Measurements from ENCODE around the gene RFK.
A peak's percentile ranks its signal among the peaks of the same experiment; 100 is the strongest.

Gene RFK

GRCh38 chr9:76405868-76406267 is 11.6 kb upstream of the RFK start:
- no peak for DNase-seq

DNA sequence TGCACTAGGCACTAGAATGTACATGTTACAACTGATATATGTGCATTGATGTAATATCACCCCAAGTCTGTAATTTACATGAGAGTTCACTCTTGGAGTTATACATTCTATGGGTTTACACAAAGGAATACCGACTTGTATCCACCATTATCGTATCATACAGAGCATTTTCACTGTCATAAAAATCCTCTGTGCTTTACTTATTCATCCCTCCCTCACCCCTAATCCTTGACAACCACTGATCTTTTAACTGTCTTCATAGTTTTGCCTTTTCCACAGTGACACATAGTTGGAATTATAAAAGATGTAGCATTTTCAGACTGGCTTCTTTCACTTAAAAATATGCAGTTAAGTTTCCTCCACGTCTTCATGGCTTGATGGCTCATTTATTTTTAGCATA is 11.1 kb upstream of the RFK start:
- no peak for DNase-seq

GRCh38 chr9:76404401-76404800 is 10.2 kb upstream of the RFK start:
- no peak for DNase-seq

DNA sequence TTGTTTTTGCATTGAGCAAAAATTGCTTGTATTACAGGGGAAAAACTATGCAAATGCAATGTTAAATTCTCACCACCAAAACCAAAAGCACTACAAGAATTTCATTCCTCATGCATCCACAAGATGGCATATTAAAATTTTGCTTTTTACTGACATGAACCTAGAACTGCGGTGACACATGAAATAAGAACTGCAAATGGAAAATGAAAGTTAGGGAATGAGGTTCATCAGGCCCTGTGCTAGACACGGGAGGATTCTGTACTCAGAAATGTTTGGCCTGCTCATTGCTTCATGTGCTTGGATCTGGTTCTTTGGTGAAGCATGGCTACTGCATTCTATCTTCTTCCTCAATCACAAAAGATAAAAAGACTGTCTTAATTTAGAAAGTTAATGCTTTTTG is 9.1 kb upstream of the RFK start:
- peak; percentile 83 for DNase-seq

DNA sequence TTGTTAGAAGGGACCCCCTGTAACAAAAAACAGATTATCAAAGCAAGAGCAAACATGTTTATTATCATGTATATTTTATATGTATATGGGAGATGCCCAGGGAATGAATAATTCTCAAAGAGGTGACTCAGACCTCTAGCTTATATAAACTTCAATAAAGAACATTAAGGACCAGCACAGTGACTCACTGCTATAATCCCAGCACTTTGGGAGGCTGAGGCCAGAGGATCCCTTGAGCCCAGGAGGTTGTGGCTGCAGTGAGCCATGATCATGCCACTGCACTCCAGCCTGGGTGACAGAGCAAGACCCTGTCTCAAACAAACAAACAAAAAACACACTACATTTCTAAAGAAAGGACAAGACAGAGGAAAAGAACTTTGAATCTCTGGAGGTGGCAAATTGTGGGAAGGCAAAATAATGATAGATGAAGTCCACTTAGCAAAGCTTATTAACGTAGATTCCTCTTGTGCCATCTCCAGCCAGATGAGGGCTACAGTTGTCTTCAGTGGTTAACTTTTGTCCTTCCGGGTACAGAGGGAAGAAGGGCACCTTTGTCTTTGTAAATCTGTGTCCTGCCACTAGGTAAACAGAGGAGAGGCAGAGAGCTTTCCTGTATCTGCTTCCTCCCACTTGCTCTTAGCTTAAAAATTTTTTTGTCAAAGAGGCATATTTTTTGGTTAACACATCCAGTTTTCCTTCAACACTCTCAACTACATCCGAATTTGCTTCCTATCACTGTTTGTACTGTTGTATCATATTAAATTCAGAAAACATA is 7.5 kb upstream of the RFK start:
- peak; percentile 57 for DNase-seq

DNA sequence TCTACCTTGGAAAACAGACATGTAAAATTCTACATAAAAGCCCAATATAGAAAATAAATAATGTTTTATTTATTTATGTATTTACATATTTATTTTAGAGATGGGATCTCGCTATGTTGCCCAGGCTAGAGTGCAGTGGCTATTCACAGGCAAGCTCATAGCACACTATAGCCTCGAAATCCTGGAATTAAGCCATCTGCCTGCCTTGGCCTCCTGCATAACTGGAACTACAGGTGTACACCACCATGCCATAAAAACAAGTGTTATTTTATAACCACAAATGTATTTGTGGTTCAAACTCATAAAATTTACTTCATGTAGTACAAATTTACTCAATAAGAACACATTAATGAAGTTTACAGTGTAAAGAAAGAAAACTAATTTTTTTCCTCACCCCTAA is 7.0 kb upstream of the RFK start:
- no peak for DNase-seq

GRCh38 chr9:76400534-76401096 is 6.4 kb upstream of the RFK start:
- no peak for DNase-seq

DNA sequence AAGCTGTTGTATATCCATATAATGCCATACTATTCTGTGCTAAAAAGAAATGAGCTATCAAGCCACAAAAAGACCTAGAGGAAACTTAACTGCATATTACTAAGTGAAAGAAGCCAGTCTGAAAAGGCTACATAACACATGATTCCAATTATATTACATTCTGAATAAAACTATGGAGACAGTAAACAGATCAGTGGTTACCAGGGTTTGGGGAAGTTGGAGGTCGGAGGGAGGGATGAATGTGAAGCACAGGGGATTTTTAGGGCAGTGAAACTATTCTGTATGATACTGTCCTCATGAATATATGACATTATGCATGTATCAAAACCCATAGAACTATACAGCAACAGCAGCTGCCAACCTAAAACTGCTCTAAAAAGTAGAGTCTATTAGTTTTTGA is 5.6 kb upstream of the RFK start:
- DNase-seq, result no peak

DNA sequence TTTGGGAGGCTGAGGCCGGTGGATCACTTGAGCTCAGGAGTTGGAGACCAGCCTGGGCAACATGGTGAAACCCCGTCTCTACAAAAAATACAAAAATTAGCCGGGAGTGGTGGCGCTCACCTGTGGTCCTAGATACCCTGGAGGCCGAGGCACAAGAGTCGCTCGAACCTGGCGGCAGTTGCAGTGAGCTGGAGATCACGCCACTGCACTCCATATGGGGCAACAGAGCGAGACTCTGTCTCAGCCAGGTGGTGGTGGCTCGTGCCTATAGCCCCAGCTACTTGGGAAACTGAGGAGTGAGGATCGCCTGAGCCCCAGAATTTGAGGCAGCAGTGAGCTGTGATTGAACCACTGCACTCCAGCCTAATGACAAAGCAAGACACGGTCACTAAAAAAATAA is 2.4 kb upstream of the RFK start:
- DNase-seq, result no peak

- no peak for DNase-seq
These were observed 1.9 kb upstream of the RFK start for GRCh38 chr9:76396144-76396543.

DNA sequence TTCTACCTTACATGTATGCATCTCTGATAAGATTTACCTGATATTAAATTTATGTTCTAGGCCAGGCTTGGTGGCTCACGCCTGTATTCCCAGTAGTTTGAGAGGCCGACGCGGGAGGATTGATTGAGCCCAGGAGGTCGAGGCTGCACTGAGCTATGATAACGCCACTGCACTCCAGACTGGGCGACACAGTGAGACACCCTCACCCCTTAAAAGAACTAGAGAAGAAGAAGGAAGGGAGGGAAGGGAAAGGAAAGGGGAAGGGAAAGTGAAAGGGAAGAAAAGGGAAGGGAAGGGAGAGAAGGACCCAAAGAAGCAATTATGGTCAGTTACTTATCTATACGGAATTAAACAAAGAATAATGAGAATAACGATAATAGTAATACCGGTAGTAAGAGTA is 1.2 kb upstream of the RFK start:
- no peak for DNase-seq

- DNase-seq, result peak; percentile 49
These were observed 680 bp upstream of the RFK start for GRCh38 chr9:76394960-76395252.

DNA sequence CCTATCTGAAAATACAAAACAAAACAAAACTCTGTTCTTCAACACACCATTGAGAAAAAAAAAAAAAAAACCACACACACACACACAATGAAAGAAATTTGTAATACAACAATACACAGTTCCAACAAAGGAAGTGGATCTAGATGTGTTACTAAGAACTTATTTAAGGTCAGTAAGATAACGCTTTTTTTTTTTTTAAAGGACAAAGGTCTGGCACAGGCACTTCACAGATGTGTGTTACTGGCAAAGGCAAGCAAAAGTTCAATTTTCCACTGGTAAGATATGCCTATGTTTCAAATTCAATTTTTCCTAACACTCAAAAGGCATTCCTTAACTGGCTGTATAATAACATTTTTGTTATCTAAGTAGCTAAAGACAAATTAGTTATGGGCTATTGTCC is 3.6 kb downstream of the RFK start:
- no peak for DNase-seq

GRCh38 chr9:76379494-76379893 is 14.7 kb downstream of the RFK start:
- DNase-seq, result no peak

- DNase-seq, result no peak
These were observed 15.7 kb downstream of the RFK start for GRCh38 chr9:76378367-76379073.

DNA sequence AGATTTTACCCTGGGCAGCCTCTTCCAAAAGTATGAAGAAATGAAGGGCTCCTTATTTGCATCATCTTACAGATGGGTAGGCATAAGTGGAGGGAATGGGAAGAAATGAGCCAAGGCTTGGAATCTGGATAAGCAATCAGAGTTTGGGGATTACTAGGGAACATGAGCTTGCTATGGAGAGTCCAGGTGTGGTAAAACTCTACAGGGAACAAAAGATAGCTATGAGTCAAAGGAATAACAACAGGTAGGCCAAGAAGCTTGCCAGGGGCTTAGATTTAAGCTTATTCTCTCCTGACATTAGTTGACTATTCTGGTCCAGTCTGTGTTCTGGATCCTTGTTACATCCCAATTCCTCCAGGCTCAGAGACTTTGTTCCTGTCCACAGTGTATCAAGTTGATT is 16.4 kb downstream of the RFK start:
- no peak for DNase-seq

DNA sequence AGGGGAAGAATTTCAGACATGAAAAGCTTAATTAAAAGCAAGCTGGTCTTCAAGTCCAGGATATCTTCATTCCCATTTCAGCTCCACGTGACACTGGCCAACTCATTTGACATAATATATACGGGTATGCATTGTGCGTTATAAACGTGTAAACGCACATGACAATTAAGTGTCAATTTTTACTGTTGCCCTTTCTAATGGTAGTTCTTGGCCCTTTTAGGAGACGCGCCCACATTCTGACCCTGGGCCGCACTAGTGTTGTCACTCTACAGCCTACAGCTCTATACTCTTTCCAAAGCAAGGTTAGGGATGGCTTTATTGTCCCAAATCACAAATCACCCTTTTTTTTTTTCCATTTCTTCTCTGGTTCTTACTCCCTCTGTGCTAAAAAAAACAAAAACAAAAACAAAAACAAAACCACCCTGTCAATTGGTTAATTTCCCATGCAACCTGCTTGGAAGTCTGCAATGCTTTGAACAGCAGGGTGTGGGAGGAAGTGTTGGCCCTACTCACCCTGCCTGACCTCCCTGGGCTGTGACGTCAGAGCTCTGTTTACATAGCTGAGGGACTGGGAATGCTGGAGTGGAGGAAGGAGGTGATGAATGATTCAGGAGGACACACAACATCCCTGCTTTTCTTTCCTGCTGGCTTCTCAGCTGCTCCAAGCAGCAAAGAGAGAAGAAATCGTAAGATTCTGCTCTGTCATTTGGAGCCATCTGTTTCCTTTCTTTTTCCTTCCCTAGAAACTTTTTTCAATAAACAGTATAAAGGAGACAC is 19.3 kb downstream of the RFK start:
- DNase-seq, result peak; percentile 86

- no peak for DNase-seq
These were observed 20.3 kb downstream of the RFK start for GRCh38 chr9:76373784-76374474.

GRCh38 chr9:76373173-76373783 is 20.9 kb downstream of the RFK start:
- peak; percentile 49 for DNase-seq

DNA sequence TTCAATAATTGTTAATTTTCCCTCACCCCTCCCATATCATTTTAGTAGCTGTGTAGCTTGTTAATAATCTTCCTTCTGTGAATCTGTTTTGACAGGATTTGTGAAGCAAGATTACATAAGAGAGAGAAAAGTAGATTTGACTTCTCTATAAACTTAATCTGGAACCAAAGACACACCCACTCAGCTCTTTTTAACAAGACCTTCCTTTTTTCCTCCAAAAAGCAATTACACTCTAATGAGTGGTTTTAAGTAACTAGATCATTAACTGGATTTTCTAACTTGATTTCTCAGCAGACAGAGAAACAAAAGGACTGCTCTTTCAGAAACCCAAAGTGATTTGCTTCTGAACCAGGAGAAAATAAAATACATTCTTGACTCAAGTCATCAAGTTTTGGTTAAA is 21.9 kb downstream of the RFK start:
- no peak for DNase-seq

DNA sequence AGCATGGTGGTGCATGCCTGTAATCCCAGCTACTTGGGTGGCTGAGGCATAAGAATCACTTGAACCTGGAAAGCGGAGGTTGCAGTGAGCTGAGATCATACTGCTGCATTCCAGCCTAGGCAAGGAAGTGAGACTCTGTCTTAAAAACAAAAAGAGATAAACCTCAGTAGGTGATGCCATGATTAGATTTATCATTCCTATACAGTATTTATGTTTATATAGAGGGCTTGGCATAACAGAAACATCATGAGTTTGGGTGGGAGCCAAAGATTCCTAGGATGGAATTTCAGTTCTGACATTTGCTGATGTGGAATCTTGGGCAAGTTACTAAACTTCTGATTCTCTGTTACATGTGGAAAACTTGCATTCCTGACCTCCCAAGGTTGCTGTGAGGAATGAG is 22.3 kb downstream of the RFK start:
- DNase-seq, result peak; percentile 85

DNA sequence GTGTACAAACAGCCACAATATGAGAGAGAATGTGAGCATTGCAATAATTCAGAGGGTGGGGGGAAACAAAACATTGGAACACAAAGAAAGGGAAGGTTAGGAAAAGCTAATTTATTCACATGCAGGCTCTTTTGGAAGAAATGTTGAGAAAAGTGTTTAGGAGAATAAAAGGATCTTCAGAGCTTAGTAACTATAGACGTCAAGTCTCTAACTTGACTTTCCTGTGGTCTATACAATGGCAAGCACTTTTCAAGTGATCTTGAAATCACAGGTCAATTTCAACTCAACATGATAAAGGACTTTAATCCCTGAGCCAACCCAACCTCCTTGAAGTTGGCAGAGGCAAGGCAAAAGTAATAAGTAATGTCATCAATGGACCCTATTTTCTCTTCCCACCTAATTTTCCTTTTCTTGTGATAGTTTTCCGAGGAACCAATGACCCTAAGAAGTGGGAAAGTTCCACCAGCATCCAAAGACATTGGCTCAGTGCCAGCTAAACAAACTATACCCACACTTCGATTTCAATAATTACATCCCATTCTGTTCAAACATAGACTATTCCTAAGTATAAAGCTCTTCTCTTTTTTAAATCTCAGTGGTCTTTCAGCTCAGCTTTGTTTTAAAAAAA is 23.7 kb downstream of the RFK start:
- no peak for DNase-seq
